ENCODE measurements around the gene LEKR1. TPM values are rescaled to one million over a fixed set of nuclear protein-coding genes. Genes with fewer than 3 reads are reported as not detected.

The LEKR1 gene
- total RNA-seq, 2 experiments from 2014 or later: 0.40 to 1.1 TPM

DNA sequence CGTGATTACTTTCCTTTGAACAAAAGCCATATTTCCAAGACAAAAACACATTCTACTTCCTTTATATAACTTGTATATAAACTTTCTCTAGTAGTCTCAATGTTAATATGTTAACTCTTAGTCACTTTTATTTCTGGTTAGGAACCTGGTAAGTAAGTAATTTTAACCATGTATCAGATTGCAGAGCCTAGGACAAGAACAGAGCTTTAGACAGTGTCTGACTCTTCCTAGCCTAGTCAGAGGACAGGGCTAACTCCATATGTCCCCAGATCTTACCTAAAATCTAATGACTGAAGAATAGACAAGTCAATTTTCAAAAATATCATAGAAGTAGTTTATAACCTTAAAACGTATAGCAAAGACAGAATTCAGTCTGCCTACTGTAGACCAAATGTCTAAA is 8.3 kb downstream of the LEKR1 start:
- no peak overlapping the region for H3K27ac Mint-ChIP-seq
- no peak overlapping the region for H3K4me3 Mint-ChIP-seq
- H3K36me3 Mint-ChIP-seq (ENCODE audit: low read depth): no peaks in the 10 kb centered on the region
- no peak for DNase-seq
- CTCF ChIA-PET: no interaction called here
- no peak for ATAC-seq
- POLR2A ChIA-PET: no interaction called here
- no peaks in the 10 kb centered on the region for H3K27me3 Mint-ChIP-seq
- intact Hi-C loops (cut with micrococcal nuclease): no loop called here
- H3K9me3 Mint-ChIP-seq: no peaks in the 10 kb centered on the region
- TF ChIP-seq, protein P1, sequence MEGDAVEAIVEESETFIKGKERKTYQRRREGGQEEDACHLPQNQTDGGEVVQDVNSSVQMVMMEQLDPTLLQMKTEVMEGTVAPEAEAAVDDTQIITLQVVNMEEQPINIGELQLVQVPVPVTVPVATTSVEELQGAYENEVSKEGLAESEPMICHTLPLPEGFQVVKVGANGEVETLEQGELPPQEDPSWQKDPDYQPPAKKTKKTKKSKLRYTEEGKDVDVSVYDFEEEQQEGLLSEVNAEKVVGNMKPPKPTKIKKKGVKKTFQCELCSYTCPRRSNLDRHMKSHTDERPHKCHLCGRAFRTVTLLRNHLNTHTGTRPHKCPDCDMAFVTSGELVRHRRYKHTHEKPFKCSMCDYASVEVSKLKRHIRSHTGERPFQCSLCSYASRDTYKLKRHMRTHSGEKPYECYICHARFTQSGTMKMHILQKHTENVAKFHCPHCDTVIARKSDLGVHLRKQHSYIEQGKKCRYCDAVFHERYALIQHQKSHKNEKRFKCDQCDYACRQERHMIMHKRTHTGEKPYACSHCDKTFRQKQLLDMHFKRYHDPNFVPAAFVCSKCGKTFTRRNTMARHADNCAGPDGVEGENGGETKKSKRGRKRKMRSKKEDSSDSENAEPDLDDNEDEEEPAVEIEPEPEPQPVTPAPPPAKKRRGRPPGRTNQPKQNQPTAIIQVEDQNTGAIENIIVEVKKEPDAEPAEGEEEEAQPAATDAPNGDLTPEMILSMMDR (IDR thresholded peaks at IDR 0.05): no peak
- no peaks in the 10 kb centered on the region for H3K4me1 Mint-ChIP-seq (ENCODE audit: low read depth)

DNA sequence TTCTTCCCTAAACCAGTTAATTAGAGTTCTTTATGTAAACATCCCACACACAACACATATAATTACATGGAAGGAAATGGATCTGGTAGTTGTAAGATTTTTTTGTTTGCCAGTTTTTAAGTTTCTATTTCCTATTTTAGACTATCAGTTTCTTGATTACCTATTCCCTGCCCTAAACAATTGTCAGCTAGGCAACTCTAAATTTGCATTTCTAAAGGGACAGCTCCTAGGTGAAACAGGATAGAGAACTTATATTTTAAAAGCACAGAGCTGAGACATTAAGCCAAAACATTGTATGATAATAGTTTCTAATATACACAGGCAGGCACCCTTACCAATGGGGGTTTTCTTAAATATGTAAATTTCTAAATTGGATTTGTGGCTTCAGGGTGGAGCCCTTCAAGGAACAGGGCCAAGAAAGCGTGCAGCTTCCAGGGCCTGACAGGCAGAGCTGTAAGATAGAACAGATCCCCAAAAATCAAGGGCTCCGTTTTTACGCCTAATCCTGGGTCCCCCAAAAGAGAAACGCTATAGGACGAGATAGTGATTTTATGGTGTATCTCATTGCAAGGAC is 8.9 kb downstream of the LEKR1 start:
- H3K4me3 Mint-ChIP-seq: no peak overlapping the region
- CTCF ChIA-PET: no interaction called here
- DNase-seq (no peak), ATAC-seq (no peak)
- intact Hi-C loops (cut with micrococcal nuclease): no loop called here
- TF ChIP-seq, protein P1 (IDR thresholded peaks at IDR 0.05): no peak
- H3K36me3 Mint-ChIP-seq (ENCODE audit: low read depth): no peaks in the 10 kb centered on the region
- H3K27me3 Mint-ChIP-seq: no peaks in the 10 kb centered on the region
- no peaks in the 10 kb centered on the region for H3K4me1 Mint-ChIP-seq (ENCODE audit: low read depth)
- H3K9me3 Mint-ChIP-seq: no peaks in the 10 kb centered on the region
- POLR2A ChIA-PET: no interaction called here
- H3K27ac Mint-ChIP-seq: no peak overlapping the region

DNA sequence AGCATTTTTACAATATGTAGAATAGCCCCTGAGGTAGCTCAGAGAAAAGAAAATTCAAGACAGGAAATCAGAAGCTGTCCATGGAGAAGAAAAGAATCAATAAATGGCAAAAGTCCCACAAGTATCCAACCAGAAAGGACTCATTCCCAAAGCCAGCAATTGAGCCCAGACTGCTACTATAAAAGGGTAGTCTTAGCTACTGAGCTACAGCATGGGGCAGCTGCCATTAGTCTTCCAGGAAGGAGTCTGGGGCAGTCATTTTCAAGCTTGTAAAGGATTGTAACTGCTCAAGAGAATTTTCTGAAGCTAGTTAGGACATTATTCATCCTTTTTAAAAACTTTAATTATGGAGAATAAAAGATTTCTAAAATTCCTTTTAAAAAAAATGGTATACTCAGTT is 10.5 kb downstream of the LEKR1 start:
- ChIA-PET CTCF (no interaction called here), POLR2A (no interaction called here)
- DNase-seq (no peak), ATAC-seq (no peak)
- H3K4me1 Mint-ChIP-seq (ENCODE audit: low read depth): no peaks in the 10 kb centered on the region
- TF ChIP-seq, protein P1 (IDR thresholded peaks at IDR 0.05): no peak
- no peaks in the 10 kb centered on the region for H3K36me3 Mint-ChIP-seq (ENCODE audit: low read depth)
- H3K27ac Mint-ChIP-seq: no peak overlapping the region
- no peaks in the 10 kb centered on the region for H3K9me3 Mint-ChIP-seq
- intact Hi-C loops (cut with micrococcal nuclease): no loop called here
- no peak overlapping the region for H3K4me3 Mint-ChIP-seq
- H3K27me3 Mint-ChIP-seq: no peaks in the 10 kb centered on the region

DNA sequence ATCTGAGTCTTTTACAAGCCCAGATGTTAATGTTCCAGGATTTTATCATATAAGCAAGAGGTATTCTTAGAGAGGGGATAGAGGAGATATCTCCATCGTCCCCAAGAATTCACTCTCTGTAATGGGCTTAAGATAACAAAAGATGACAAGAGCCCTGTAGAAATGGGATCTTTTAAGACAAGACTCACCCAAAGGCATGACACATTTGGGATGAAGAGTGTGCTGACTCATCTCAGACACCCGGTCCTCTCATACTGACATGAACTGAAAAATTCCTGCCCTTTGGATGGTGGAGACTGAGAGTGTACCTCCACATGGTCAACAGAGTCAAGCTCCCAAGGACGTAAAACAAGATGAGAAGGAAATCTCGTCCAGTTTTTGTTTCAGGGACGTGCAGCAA is 11.0 kb downstream of the LEKR1 start:
- CTCF ChIA-PET: no interaction called here

DNA sequence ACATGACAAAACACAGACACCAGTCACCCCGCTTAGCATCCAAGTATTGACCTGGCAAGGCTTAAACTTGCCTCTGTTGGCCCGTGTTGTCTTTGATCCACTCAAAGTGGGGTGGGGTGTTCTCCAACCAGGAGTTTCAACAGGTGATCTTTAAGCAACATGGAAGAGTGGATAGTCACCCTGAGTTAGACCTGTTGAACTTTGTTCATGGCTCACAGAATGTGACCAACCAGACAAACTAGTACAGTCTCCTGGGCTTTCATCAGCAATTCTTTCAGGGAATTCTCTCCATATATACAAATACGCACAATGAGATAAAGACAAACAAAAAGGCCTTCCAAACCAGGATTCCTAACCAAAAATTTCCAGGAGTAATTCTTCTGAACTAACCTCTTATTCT is 11.9 kb downstream of the LEKR1 start:
- POLR2A ChIA-PET: no interaction called here
- TF ChIP-seq, protein P1 (IDR thresholded peaks at IDR 0.05): no peak

More for the DNA sequence above, 11.0 kb downstream of the LEKR1 start:
- POLR2A ChIA-PET: no interaction called here
- H3K4me3 Mint-ChIP-seq: no peak overlapping the region
- intact Hi-C loops (cut with micrococcal nuclease): no loop called here
- no peak for DNase-seq
- no peaks in the 10 kb centered on the region for H3K9me3 Mint-ChIP-seq
- no peaks in the 10 kb centered on the region for H3K27me3 Mint-ChIP-seq
- no peak overlapping the region for H3K27ac Mint-ChIP-seq
- ATAC-seq: no peak
- TF ChIP-seq, protein P1 (IDR thresholded peaks at IDR 0.05): no peak
- no peaks in the 10 kb centered on the region for H3K4me1 Mint-ChIP-seq (ENCODE audit: low read depth)
- no peaks in the 10 kb centered on the region for H3K36me3 Mint-ChIP-seq (ENCODE audit: low read depth)

More for the DNA sequence above, 11.9 kb downstream of the LEKR1 start:
- no peak overlapping the region for H3K4me3 Mint-ChIP-seq
- no peak for DNase-seq
- intact Hi-C loops (cut with micrococcal nuclease): no loop called here
- ATAC-seq: no peak
- H3K36me3 Mint-ChIP-seq (ENCODE audit: low read depth): no peaks in the 10 kb centered on the region
- no peaks in the 10 kb centered on the region for H3K27me3 Mint-ChIP-seq
- CTCF ChIA-PET: no interaction called here
- H3K27ac Mint-ChIP-seq: no peak overlapping the region
- H3K4me1 Mint-ChIP-seq (ENCODE audit: low read depth): no peaks in the 10 kb centered on the region
- no peaks in the 10 kb centered on the region for H3K9me3 Mint-ChIP-seq
